Left ventricle myocardium inferior (tissue), 1 donor: ENCODE results near the gene ACOX3. TPM values are rescaled to one million over a fixed set of nuclear protein-coding genes. Genes with fewer than 3 reads are reported as not detected.
A peak's percentile ranks its signal among the peaks of the same experiment; 100 is the strongest.

Experiments
- DNase-seq: peaks from one replicate; pipeline ENCODE4 v3.0.0-alpha.2; 2020
- H3K27ac ChIP-seq: fragments of 200-600 bp; replicated peaks from 2 replicates; pipeline ENCODE4 v1.8.0; 2021
- H3K27me3 ChIP-seq: fragments of 200-600 bp; 2 replicates; pipeline ENCODE4 v1.8.0; 2021; ENCODE audit warnings: low read depth
- H3K36me3 ChIP-seq: fragments of 200-600 bp; 2 replicates; pipeline ENCODE4 v1.8.0; 2021
- H3K4me1 ChIP-seq: fragments of 200-600 bp; 2 replicates; pipeline ENCODE4 v1.8.0; 2021
- H3K4me3 ChIP-seq: fragments of 200-600 bp; 2 replicates; pipeline ENCODE4 v1.8.0; 2021; ENCODE audit warnings: mild to moderate bottlenecking, moderate library complexity
- H3K9me3 ChIP-seq: fragments of 200-600 bp; replicated peaks from 2 replicates; pipeline ENCODE4 v1.8.0; 2021
- intact Hi-C: fragments of 100-400 bp; cut with micrococcal nuclease; formaldehyde crosslinking; loops from one replicate; pipeline ENCODE4 v1.11.0; 2022
- total RNA-seq: library from RNA; stranded (reverse); fragmentation: NEBNext Ultra II Directional; extraction: Animal tissue kit (Norgen Biotek cat#: 25700); gene quantifications from one replicate; pipeline ENCODE4 v1.2.1, GENCODE V29; 2021
- TF ChIP-seq, protein P1 (sequence below): fragments of 200-600 bp; IDR thresholded peaks from 2 replicates; pipeline ENCODE4 v1.8.0; 2021; ENCODE audit warnings: antibody characterized with exemption, mild to moderate bottlenecking, borderline replicate concordance
- donor health status: DM: no; HTN: yes; CAD: no; lungs with severe emphysema.

The ACOX3 gene
- total RNA-seq, 1 donor from 2014 or later = 22.0 TPM

- Histone ChIP-seq H3K36me3 (peaks cover 19% of the 10 kb centered on the region), H3K9me3 (no peaks in the 10 kb centered on the region), H3K27me3 (no peaks in the 10 kb centered on the region), H3K4me3 (peak overlapping the region; percentile 100), H3K4me1 (peaks cover 60% of the 10 kb centered on the region), H3K27ac (no peak overlapping the region)
- no peak for DNase-seq
- TF ChIP-seq, protein P1, sequence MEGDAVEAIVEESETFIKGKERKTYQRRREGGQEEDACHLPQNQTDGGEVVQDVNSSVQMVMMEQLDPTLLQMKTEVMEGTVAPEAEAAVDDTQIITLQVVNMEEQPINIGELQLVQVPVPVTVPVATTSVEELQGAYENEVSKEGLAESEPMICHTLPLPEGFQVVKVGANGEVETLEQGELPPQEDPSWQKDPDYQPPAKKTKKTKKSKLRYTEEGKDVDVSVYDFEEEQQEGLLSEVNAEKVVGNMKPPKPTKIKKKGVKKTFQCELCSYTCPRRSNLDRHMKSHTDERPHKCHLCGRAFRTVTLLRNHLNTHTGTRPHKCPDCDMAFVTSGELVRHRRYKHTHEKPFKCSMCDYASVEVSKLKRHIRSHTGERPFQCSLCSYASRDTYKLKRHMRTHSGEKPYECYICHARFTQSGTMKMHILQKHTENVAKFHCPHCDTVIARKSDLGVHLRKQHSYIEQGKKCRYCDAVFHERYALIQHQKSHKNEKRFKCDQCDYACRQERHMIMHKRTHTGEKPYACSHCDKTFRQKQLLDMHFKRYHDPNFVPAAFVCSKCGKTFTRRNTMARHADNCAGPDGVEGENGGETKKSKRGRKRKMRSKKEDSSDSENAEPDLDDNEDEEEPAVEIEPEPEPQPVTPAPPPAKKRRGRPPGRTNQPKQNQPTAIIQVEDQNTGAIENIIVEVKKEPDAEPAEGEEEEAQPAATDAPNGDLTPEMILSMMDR = no peak
- intact Hi-C loops = no loop called here
Measured at GRCh38 chr4:8442596-8443358, 2.3 kb upstream of the ACOX3 start.

DNA sequence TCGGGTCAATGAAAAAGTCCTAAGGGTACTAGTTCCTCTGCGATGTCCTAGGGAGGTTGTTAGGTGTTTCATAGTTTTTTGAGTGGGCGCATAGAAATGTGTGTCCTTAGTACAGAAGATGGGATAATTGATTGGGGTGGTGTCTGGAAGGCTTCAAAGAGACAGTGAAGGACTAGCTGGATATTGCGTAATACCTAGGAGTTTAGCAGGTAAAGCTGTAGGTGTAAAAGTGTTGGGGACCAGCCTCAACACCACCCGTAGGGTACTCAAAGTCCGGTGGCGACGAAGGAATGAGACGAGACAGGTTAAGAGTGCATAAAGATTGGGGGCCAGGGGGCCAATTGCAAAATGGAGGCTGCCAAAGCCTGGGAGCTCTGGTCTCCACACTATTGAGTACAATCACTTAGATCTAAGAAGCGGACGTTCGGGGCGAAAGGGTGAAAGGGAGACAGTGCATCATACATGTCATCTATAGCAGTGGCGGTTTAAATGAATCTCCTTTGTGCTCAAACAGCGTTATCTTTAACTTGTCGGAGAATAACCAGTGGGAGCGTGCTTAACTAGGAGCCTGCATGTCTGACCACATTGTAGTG, 1.1 kb upstream of the ACOX3 start:
- no peaks in the 10 kb centered on the region for H3K27me3 ChIP-seq
- H3K4me3 ChIP-seq = peak overlapping the region; percentile 100
- intact Hi-C loops = no loop called here
- H3K27ac ChIP-seq = no peak overlapping the region
- H3K4me1 ChIP-seq = peaks cover 72% of the 10 kb centered on the region
- no peaks in the 10 kb centered on the region for H3K9me3 ChIP-seq
- DNase-seq = no peak
- TF ChIP-seq, protein P1 = no peak
- peaks cover 7% of the 10 kb centered on the region for H3K36me3 ChIP-seq

DNA sequence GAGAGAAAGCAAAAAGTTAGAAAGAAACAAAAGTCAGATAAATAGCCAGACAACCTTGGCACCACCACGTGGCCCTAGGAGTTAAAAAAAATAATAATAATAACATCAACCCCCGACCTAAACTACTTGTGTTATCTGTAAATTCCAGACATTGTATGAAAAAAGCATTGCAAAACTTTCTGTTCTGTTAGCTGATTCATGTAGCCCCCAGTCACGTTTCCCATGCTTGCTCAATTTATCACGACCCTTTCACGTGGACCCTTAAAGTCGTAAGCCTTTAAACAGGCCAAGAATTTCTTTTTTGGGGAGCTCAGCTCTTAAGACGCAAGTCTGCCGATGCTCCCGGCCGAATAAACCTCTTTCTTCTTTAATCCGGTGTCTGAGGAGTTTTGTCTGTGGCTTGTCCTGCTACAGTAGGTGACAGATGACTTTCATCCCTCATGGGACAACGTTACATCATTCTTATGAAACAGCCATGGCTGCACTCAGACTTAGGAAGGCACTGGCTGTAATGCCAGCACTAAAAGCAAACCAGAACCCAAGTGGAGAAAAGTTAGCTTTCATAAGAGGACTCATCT, 520 bp downstream of the ACOX3 start:
- DNase-seq = no peak
- H3K9me3 ChIP-seq = no peaks in the 10 kb centered on the region
- H3K36me3 ChIP-seq = no peaks in the 10 kb centered on the region
- intact Hi-C loops = no loop called here
- H3K27me3 ChIP-seq = no peaks in the 10 kb centered on the region
- peak overlapping the region; percentile 100 for H3K4me3 ChIP-seq
- H3K4me1 ChIP-seq = peaks cover 88% of the 10 kb centered on the region
- TF ChIP-seq, protein P1 = no peak
- peak overlapping the region; percentile 98 for H3K27ac ChIP-seq

DNA sequence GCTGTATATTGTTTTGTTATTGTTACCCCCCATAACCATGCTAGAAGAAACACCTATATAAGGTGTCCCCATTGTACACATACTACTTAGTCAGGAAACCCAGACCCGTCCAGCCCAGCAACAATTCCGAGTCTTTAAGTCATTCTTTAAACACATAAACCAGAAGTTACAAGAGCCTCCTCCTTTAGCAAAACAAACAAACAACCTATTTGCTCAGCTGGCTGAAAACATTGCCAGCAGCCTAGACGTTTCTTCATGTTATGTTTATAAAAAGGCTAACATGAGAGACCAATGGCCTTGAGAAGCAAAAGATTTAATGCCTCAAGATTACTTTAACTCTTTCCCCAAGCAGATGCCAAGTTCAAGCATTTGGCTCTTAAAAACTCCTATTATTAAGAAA, 1.4 kb downstream of the ACOX3 start:
- Histone ChIP-seq H3K27ac (peak overlapping the region; percentile 98), H3K36me3 (no peaks in the 10 kb centered on the region)
- intact Hi-C loops = no loop called here

GRCh38 chr4:8438743-8439142, 1.8 kb downstream of the ACOX3 start:
- TF ChIP-seq, protein P1 = no peak
- DNase-seq = no peak
- H3K4me3 ChIP-seq = peak overlapping the region; percentile 100
- H3K27me3 ChIP-seq = no peaks in the 10 kb centered on the region
- no peaks in the 10 kb centered on the region for H3K36me3 ChIP-seq
- H3K27ac ChIP-seq = peak overlapping the region; percentile 98
- peaks cover 96% of the 10 kb centered on the region for H3K4me1 ChIP-seq
- no peaks in the 10 kb centered on the region for H3K9me3 ChIP-seq
- intact Hi-C loops = no loop called here

More for the DNA sequence above, 1.4 kb downstream of the ACOX3 start:
- Histone ChIP-seq H3K27me3 (no peaks in the 10 kb centered on the region), H3K9me3 (no peaks in the 10 kb centered on the region), H3K4me3 (peak overlapping the region; percentile 100), H3K4me1 (peaks cover 96% of the 10 kb centered on the region)
- TF ChIP-seq, protein P1 = no peak
- no peak for DNase-seq
